Spleen (tissue), 11 donors: ENCODE data around the gene RAB11FIP4. TPM values are rescaled to one million over a fixed set of nuclear protein-coding genes. Genes with fewer than 3 reads are reported as not detected.

Experiments
- DNase-seq: peaks from one replicate; pipeline ENCODE4 v3.0.0-alpha.2; 2020
- H3K27ac ChIP-seq, 8 donors: fragments of 200-600 bp; sonication (generic) in 7 of 8; 1 replicate in 4 of 8; 2 replicates in 4 of 8; pipeline versions ENCODE4 v1.5.0 to v1.8.0; 2016 to 2021; ENCODE audit warnings: inconsistent platforms in 4 of 8, mild to moderate bottlenecking in 4 of 8, moderate library complexity in 1 of 8
- H3K27me3 ChIP-seq, 7 donors: fragments of 200-600 bp; sonication (generic) in 6 of 7; replicated peaks in 1 of 7; 1 replicate in 4 of 7; 2 replicates in 3 of 7; pipeline versions ENCODE4 v1.5.0 to v1.8.0; 2016 to 2021; ENCODE audit warnings: inconsistent platforms in 3 of 7, mild to moderate bottlenecking in 1 of 7
- H3K36me3 ChIP-seq, 6 donors: fragments of 200-600 bp; sonication (generic) in 5 of 6; 1 replicate in 4 of 6; 2 replicates in 2 of 6; pipeline versions ENCODE4 v1.5.0 to v1.8.0; 2016 to 2021; ENCODE audit warnings: inconsistent platforms in 2 of 6
- H3K4me1 ChIP-seq, 6 donors: fragments of 200-600 bp; sonication (generic) in 5 of 6; 1 replicate in 3 of 6; 2 replicates in 3 of 6; pipeline versions ENCODE4 v1.5.0 to v1.8.0; 2016 to 2021; ENCODE audit warnings: inconsistent platforms in 3 of 6
- H3K4me3 ChIP-seq, 8 donors: fragments of 200-600 bp; sonication (generic) in 7 of 8; 1 replicate in 4 of 8; 2 replicates in 4 of 8; pipeline versions ENCODE4 v1.5.0 to v1.8.0; 2016 to 2021; ENCODE audit warnings: inconsistent platforms in 4 of 8, mild to moderate bottlenecking in 4 of 8, moderate library complexity in 2 of 8
- H3K9me3 ChIP-seq, 8 donors: fragments of 200-600 bp; sonication (generic) in 7 of 8; 1 replicate in 4 of 8; 2 replicates in 4 of 8; pipeline versions ENCODE4 v1.5.0 to v1.8.0; 2016 to 2021; ENCODE audit warnings: inconsistent platforms in 4 of 8
- POLR2A ChIP-seq, 3 donors: fragments of 450-650 bp; IDR thresholded peaks; one replicate each; pipeline ENCODE4 v1.5.1; 2017; ENCODE audit warnings: antibody characterized with exemption in 3 of 3, mild to moderate bottlenecking in 1 of 3
- POLR2AphosphoS5 ChIP-seq, 3 donors: sonication (generic); formaldehyde crosslinking; IDR thresholded peaks; one replicate each; pipeline ENCODE4 v1.5.1; 2017; ENCODE audit warnings: antibody characterized with exemption in 3 of 3
- WGBS, 5 donors: extraction: QIAGEN DNeasy Blood & Tissue Kit in 3 of 5; methylation state at CpG; one replicate each; pipeline versions ENCODE4 v1.1.5 to v1.1.7; 2013 to 2018; 5-methylcytosine and 5-hydroxymethylcytosine counted together
- intact Hi-C: fragments of 100-400 bp; cut with DNase I; formaldehyde crosslinking; loops from one replicate; pipeline ENCODE4 v1.15.0; 2023; ENCODE audit warnings: low total_unique reads
- polyA plus RNA-seq, 3 donors: library from polyadenylated mRNA; stranded (reverse); fragments of 200-250 nt; gene quantifications; one replicate each; pipeline ENCODE4 v1.2.1, GENCODE V29; 2013
- total RNA-seq, 7 donors: library from RNA; depleted of rRNA in 3 of 7; stranded (reverse); fragments of >200 nt in 3 of 7; fragmentation: NEBNext Ultra II Directional in 4 of 7; extraction: Animal tissue kit (Norgen Biotek cat#: 25700) in 4 of 7; gene quantifications; one replicate each; pipeline versions ENCODE4 v1.1.0 to v1.2.1, GENCODE V29; 2016 to 2021
- TF ChIP-seq, protein P1 (sequence below), 11 experiments: fragments of 200-600 bp in 7 of 11; fragments of 450-650 bp in 4 of 11; sonication (generic) in 4 of 11; IDR thresholded peaks in 8 of 11; conservative IDR thresholded peaks in 3 of 11; 1 replicate in 7 of 11; 2 replicates in 4 of 11; pipeline versions ENCODE4 v1.4.0 to v1.8.0; 2016 to 2021; ENCODE audit warnings: antibody characterized with exemption in 11 of 11, inconsistent platforms in 4 of 11, mild to moderate bottlenecking in 1 of 11
- donor health status: healthy with polysubstance abuse.
- donor health status: DM: no; HTN: no; CAD: no; lungs with moderate emphysema.
- donor health status: DM: no; HTN: no; CAD: no.
- donor health status: Bipolar disorder and iron deficiency.
- donor health status: healthy.
- donor health status: DM: no; HTN: no; CAD: no.
- donor health status: DM: yes; HTN: yes; CAD: no.

RAB11FIP4 gene
- total and polyA plus RNA-seq, 10 donors, result 5.5 to 25.2 (median 20.9) TPM

DNA sequence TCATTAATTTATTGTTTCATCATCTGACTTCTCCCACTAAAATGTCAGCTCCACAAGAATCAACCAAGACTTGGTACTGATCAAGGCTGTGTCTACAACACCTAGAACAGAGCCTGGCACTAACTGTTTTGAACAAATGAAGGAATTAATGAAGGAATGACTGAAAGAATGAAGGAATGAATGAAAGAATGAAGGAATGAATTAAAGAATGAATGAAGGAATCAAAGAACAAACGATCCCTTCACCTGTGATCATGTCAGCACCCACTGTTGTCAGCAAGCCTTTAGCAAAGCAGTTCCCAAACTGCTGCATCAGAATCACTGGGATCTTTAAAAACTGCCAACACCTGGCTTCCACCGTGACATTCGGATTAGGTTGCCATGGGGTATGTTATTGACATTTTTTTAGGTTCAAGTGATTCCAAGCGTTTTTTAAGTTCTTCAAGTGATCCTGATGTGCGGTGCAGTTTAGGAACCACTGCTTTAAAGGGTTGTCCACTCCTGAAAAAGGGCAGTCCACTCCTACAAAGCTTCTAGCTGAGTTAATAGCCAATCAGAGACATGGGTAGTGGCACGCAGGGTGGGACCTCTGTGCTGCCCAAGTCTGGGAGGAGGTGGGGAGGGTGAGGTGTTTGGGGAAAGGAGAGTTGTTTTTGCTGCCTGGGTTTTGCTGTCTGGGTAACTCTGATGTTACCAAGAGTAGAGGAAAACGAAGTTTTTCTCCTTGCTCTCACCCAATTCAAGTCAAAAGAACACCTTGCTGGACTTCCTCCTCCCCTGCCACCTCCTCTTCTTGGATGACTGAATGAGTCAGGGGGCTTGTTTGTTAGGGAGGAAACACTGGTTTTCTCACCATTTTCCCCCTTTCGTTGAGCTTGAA is 89.7 kb downstream of the RAB11FIP4 start:
- TF ChIP-seq POLR2AphosphoS5 (IDR thresholded peaks at IDR 0.05), result no peak
- no peak for TF ChIP-seq POLR2A (IDR thresholded peaks at IDR 0.05)
- TF ChIP-seq, protein P1, sequence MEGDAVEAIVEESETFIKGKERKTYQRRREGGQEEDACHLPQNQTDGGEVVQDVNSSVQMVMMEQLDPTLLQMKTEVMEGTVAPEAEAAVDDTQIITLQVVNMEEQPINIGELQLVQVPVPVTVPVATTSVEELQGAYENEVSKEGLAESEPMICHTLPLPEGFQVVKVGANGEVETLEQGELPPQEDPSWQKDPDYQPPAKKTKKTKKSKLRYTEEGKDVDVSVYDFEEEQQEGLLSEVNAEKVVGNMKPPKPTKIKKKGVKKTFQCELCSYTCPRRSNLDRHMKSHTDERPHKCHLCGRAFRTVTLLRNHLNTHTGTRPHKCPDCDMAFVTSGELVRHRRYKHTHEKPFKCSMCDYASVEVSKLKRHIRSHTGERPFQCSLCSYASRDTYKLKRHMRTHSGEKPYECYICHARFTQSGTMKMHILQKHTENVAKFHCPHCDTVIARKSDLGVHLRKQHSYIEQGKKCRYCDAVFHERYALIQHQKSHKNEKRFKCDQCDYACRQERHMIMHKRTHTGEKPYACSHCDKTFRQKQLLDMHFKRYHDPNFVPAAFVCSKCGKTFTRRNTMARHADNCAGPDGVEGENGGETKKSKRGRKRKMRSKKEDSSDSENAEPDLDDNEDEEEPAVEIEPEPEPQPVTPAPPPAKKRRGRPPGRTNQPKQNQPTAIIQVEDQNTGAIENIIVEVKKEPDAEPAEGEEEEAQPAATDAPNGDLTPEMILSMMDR (IDR thresholded peaks at IDR 0.05 in 8 of 11, conservative IDR thresholded peaks at IDR 0.05 in 3 of 11), result no peak
- no peak overlapping the region for H3K27ac ChIP-seq
- 63 to 82% (median 77%) methylated on average over 8 of the region's 8 CpGs for WGBS, 5 donors
- H3K4me3 ChIP-seq, result no peak overlapping the region
- DNase-seq, result no peak
- no peaks in the 10 kb centered on the region for H3K36me3 ChIP-seq
- intact Hi-C loops, result no loop called here
- H3K9me3 ChIP-seq, result no peaks in the 10 kb centered on the region
- peaks cover 0 to 16% (median 0%) of the 10 kb centered on the region in 7 donors for H3K27me3 ChIP-seq
- no peaks in the 10 kb centered on the region for H3K4me1 ChIP-seq

DNA sequence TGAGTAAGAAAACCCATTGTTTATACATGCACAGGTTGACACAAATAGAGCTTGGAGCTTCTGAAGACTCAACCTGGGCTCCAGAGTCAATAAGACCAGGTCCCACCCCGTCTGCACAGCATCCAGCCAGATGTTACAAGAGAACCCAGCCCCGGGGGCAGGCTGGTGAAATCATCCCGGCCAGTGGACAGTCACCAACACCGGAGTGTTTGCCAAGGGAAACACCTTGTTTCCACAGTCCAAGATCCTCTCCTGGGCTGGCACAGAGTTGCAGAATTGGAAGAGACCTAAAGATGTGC is 90.3 kb downstream of the RAB11FIP4 start:
- peaks cover 0 to 4% (median 1%) of the 10 kb centered on the region in 6 donors for H3K4me1 ChIP-seq
- no peaks in the 10 kb centered on the region for H3K36me3 ChIP-seq
- no peak overlapping the region for H3K27ac ChIP-seq
- 78 to 85% (median 79%) methylated on average over 4 of the region's 4 CpGs for WGBS, 5 donors
- DNase-seq, result no peak
- no peaks in the 10 kb centered on the region for H3K9me3 ChIP-seq
- no peak overlapping the region for H3K4me3 ChIP-seq
- intact Hi-C loops, result no loop called here
- TF ChIP-seq POLR2A (IDR thresholded peaks at IDR 0.05), result no peak
- TF ChIP-seq, protein P1 (IDR thresholded peaks at IDR 0.05 in 8 of 11, conservative IDR thresholded peaks at IDR 0.05 in 3 of 11), result no peak
- TF ChIP-seq POLR2AphosphoS5 (IDR thresholded peaks at IDR 0.05), result no peak
- H3K27me3 ChIP-seq, result peaks cover 0 to 12% (median 0%) of the 10 kb centered on the region in 7 donors

DNA sequence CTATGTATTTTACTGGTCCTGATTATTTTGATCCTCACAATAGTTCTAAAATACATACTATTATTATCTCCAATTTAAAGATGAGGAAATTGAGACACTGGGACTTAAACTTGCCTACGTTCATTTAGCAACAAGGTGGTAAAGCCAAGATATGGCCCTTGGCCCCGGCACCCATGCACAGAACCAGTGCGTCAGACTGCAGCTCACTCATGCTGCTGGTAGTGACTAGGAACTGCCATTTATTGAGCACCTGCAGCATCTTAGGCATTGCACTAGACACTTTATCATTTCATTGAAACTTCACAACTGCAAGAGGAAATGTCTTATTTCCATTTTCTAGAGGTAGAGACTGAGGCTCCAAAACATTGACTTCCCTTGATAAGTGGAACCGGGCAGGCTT is 93.3 kb downstream of the RAB11FIP4 start:
- intact Hi-C loops, result no loop called here
- no peak for DNase-seq
- Histone ChIP-seq H3K9me3 (no peaks in the 10 kb centered on the region), H3K36me3 (no peaks in the 10 kb centered on the region), H3K27me3 (peaks cover 0 to 26% (median 3%) of the 10 kb centered on the region in 7 donors), H3K4me1 (peaks cover 11 to 30% (median 29%) of the 10 kb centered on the region in 6 donors), H3K27ac (no peak overlapping the region), H3K4me3 (no peak overlapping the region)
- TF ChIP-seq POLR2AphosphoS5 (IDR thresholded peaks at IDR 0.05) (no peak), POLR2A (IDR thresholded peaks at IDR 0.05) (no peak)
- TF ChIP-seq, protein P1 (IDR thresholded peaks at IDR 0.05 in 8 of 11, conservative IDR thresholded peaks at IDR 0.05 in 3 of 11), result no peak
- 81 to 92% (median 89%) methylated on average over 4 of the region's 4 CpGs for WGBS, 5 donors

DNA sequence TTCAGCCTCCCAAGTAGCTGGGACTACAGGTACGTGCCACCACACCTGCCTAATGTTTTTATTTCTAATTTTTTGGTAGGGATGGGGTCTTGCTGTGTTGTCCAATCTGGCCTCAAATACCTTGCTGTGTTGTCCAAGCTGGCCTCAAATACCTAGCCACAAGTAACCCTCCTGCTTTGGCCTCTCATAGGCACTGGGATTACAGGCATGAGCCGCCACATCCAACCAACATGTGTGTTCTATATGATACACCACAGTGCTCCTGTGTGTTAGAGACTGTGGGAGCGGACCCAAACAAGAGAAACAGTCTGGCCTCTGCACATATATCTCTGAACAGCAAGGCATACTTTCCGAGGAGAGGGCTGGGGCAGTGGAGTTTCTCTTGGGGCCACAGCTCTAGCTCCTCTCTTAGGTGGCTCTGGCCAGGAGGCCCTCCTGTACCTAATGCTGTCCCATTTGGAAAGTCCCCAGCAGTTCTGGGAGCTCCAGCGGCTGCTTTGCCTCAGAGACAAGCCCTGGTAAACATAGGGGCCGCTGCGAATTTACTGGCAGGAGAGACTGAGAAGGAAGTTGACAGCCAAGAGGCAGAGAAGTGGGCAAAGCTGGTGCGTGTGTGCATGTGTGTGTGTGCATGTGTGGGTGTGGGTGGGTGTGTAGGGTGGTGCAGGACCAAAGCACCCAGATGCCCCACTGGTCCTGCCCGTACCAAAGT is 95.0 kb downstream of the RAB11FIP4 start:
- 56 to 61% (median 60%) methylated on average over 9 of the region's 9 CpGs for WGBS, 5 donors
- Histone ChIP-seq H3K4me3 (peak overlapping the region in 1 of 8 donors; percentile 82), H3K36me3 (no peaks in the 10 kb centered on the region), H3K27ac (no peak overlapping the region), H3K4me1 (peaks cover 26 to 47% (median 45%) of the 10 kb centered on the region in 6 donors), H3K9me3 (no peaks in the 10 kb centered on the region), H3K27me3 (peaks cover 0 to 21% (median 3%) of the 10 kb centered on the region in 7 donors)
- no peak for TF ChIP-seq POLR2AphosphoS5 (IDR thresholded peaks at IDR 0.05)
- TF ChIP-seq, protein P1 (IDR thresholded peaks at IDR 0.05 in 8 of 11, conservative IDR thresholded peaks at IDR 0.05 in 3 of 11), result no peak
- no peak for TF ChIP-seq POLR2A (IDR thresholded peaks at IDR 0.05)
- intact Hi-C loops, result no loop called here
- DNase-seq, result peak; percentile 83
